A673 (cell line): ENCODE results near the gene PHTF1. TPM values are rescaled to one million over a fixed set of nuclear protein-coding genes. Genes with fewer than 3 reads are reported as not detected.

ENCODE experiments used
- BruUV-seq: library from RNA; stranded (reverse); fragments of 400-500 nt; replicated peaks from 2 replicates; lab custom pipeline; 2021; lab: Mats Ljungman, UMichigan
- CTCF ChIA-PET: fragments of 300-600 bp; sonication (Branson Sonifier 250); formaldehyde crosslinking; loops from one replicate; lab custom pipeline; 2022; ENCODE audit warnings: antibody characterized with exemption; lab: Charles Lee
- POLR2A ChIA-PET: fragments of 300-600 bp; sonication (Branson Sonifier 250); formaldehyde crosslinking; loops from one replicate; lab custom pipeline; 2022; ENCODE audit warnings: antibody characterized with exemption; ENCODE audit not compliant: low non-redundant PET; lab: Charles Lee
- DNase-seq: peaks from one replicate; pipeline ENCODE4 v3.0.0-alpha.2; 2015; ENCODE audit warnings: low spot score
- H3K27ac ChIP-seq: fragments of 200-600 bp; sonication (generic); 2 replicates; pipeline ENCODE4 v1.5.1; 2016; ENCODE audit warnings: mixed run types, low read depth, mild to moderate bottlenecking, mixed read lengths, antibody characterized with exemption, low read length; ENCODE audit not compliant: poor library complexity, severe bottlenecking
- H3K27me3 ChIP-seq: fragments of 200-600 bp; sonication (generic); replicated peaks from 2 replicates; pipeline ENCODE4 v1.6.1; 2017; ENCODE audit warnings: mixed run types, low read depth, mild to moderate bottlenecking, mixed read lengths, antibody characterized with exemption, low read length; ENCODE audit not compliant: insufficient read depth, poor library complexity
- H3K36me3 ChIP-seq: fragments of 200-600 bp; sonication (generic); 2 replicates; pipeline ENCODE4 v1.6.1; 2016; ENCODE audit warnings: mixed run types, mild to moderate bottlenecking, mixed read lengths, antibody characterized with exemption, low read length; ENCODE audit not compliant: insufficient read depth, poor library complexity, severe bottlenecking
- H3K4me1 ChIP-seq: fragments of 200-600 bp; sonication (generic); 2 replicates; pipeline ENCODE4 v1.6.1; 2017; ENCODE audit warnings: mixed run types, mild to moderate bottlenecking, mixed read lengths, antibody characterized with exemption, low read length; ENCODE audit not compliant: insufficient read depth, poor library complexity, severe bottlenecking
- H3K4me3 ChIP-seq: fragments of 200-600 bp; sonication (generic); 2 replicates; pipeline ENCODE4 v1.5.1; 2016; ENCODE audit warnings: low read depth, mixed run types, mild to moderate bottlenecking, mixed read lengths, low read length; ENCODE audit not compliant: poor library complexity, severe bottlenecking
- H3K9me3 ChIP-seq: fragments of 200-600 bp; sonication (generic); 2 replicates; pipeline ENCODE4 v1.6.1; 2016; ENCODE audit warnings: mixed run types, low read depth, mild to moderate bottlenecking, mixed read lengths, antibody characterized with exemption, low read length; ENCODE audit not compliant: poor library complexity, severe bottlenecking
- EZH2 ChIP-seq: fragments of 200-600 bp; sonication (generic); IDR thresholded peaks from 2 replicates; pipeline ENCODE4 v1.6.1; 2017; ENCODE audit warnings: borderline replicate concordance, low read depth, mild to moderate bottlenecking, mixed read lengths, antibody characterized with exemption, low read length; ENCODE audit not compliant: poor library complexity, severe bottlenecking
- intact Hi-C: fragments of 100-400 bp; cut with micrococcal nuclease; formaldehyde crosslinking; loops from one replicate; pipeline ENCODE4 v1.10.0; 2022; ENCODE audit not compliant: unreplicated experiment
- total RNA-seq: library from RNA; stranded (reverse); gene quantifications from 2 replicates; pipeline ENCODE4 v1.2.3, GENCODE V29; 2021
- TF ChIP-seq, protein P1 (sequence below): fragments of 300-800, 200-600 bp; sonication (generic); conservative IDR thresholded peaks from 2 replicates; pipeline ENCODE4 v1.5.1; 2017; ENCODE audit warnings: low read depth, mild to moderate bottlenecking, antibody characterized with exemption, low read length, moderate library complexity, mixed read lengths

PHTF1 gene
- total RNA-seq, 1 experiment from 2014 or later, result 57.2 TPM

DNA sequence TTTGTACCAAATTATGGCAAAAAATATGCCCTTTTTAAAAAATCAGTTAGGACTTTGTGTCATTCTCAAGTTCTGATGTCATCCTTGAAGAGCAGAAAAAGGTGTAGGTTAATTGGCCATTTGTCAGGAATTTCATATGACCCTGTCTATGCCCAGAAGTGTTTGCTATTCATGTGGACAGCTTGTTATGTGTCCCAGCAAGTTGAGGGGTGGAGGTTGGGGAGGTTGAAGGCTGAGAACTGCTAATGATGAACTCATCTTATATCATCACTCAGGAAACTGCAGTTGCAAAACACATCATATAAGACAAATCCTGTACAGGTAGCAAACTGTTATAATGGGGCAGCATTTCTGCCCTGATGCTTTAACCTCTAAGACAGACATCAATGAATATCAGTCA, 106.5 kb downstream of the PHTF1 start:
- DNase-seq, result no peak
- no peaks in the 10 kb centered on the region for H3K27me3 ChIP-seq
- H3K4me1 ChIP-seq, result no peaks in the 10 kb centered on the region
- no peak overlapping the region for H3K27ac ChIP-seq
- H3K4me3 ChIP-seq, result no peak overlapping the region
- TF ChIP-seq EZH2, result no peak
- TF ChIP-seq, protein P1, sequence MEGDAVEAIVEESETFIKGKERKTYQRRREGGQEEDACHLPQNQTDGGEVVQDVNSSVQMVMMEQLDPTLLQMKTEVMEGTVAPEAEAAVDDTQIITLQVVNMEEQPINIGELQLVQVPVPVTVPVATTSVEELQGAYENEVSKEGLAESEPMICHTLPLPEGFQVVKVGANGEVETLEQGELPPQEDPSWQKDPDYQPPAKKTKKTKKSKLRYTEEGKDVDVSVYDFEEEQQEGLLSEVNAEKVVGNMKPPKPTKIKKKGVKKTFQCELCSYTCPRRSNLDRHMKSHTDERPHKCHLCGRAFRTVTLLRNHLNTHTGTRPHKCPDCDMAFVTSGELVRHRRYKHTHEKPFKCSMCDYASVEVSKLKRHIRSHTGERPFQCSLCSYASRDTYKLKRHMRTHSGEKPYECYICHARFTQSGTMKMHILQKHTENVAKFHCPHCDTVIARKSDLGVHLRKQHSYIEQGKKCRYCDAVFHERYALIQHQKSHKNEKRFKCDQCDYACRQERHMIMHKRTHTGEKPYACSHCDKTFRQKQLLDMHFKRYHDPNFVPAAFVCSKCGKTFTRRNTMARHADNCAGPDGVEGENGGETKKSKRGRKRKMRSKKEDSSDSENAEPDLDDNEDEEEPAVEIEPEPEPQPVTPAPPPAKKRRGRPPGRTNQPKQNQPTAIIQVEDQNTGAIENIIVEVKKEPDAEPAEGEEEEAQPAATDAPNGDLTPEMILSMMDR, result no peak
- H3K9me3 ChIP-seq, result no peaks in the 10 kb centered on the region
- ChIA-PET POLR2A (no interaction called here), CTCF (no interaction called here)
- no TSS peak for BruUV-seq
- intact Hi-C loops, result no loop called here
- no peaks in the 10 kb centered on the region for H3K36me3 ChIP-seq

DNA sequence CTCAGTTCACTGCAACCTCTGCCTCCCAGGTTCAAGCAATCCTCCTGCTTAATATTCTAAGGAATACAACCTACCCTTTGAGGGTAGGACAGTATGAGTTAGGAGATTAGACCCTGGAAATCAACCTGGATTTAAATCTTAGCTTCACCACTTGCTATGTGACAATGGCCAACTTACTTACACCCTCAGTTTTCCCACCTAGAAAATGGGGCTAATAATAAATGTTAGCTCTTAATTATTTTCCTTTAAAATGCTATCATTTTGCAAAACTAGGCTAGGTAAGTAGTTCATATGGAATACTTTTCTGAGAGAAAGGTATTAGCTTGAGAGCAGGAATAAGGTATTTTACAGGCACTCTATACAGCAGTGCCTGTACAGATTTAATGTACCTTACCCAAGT, 110.8 kb downstream of the PHTF1 start:
- no peaks in the 10 kb centered on the region for H3K27me3 ChIP-seq
- no TSS peak for BruUV-seq
- CTCF ChIA-PET, result no interaction called here

DNA sequence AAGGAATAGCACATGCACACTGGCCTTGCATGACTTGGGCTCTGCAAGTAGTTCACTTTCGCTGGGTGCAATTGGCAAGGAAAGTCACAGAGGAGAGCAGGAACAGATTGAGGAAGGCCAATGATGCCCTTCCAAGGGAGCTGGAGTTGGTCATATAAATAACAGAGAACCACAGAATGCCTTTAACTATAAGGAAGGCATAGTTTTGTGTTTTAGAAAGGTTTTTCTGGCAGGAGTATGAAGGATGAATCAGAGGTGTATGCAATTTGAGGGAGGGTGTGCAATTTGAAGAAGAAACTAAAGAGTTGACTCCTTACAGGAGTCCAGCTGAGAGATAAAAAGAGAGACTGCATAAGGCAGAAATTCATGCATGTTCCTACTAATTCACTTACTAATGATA, 112.1 kb downstream of the PHTF1 start:
- TF ChIP-seq, protein P1, result no peak
- no peak for TF ChIP-seq EZH2
- Histone ChIP-seq H3K4me3 (no peak overlapping the region), H3K27ac (no peak overlapping the region), H3K36me3 (no peaks in the 10 kb centered on the region), H3K27me3 (no peaks in the 10 kb centered on the region), H3K4me1 (no peaks in the 10 kb centered on the region), H3K9me3 (no peaks in the 10 kb centered on the region)
- intact Hi-C loops, result no loop called here
- ChIA-PET POLR2A (no interaction called here), CTCF (no interaction called here)
- no peak for DNase-seq
- BruUV-seq, result no TSS peak

More for the DNA sequence above, 110.8 kb downstream of the PHTF1 start:
- DNase-seq, result no peak
- Histone ChIP-seq H3K27ac (no peak overlapping the region), H3K4me1 (no peaks in the 10 kb centered on the region), H3K4me3 (no peak overlapping the region), H3K36me3 (no peaks in the 10 kb centered on the region), H3K9me3 (no peaks in the 10 kb centered on the region)
- intact Hi-C loops, result no loop called here
- POLR2A ChIA-PET, result no interaction called here
- TF ChIP-seq, protein P1, result no peak

Other genes starting within 250 kb of the PHTF1 start
- 18.3 and 18.7 TPM in 2 replicates for gene RSBN1, start 53.0 kb upstream of the PHTF1 start, total RNA-seq
- gene PTPN22, start 112.2 kb upstream of the PHTF1 start, total RNA-seq, result 0.09 and 0.26 TPM in 2 replicates
- 1.1 TPM in 2 replicates for gene BCL2L15, start 128.1 kb upstream of the PHTF1 start, total RNA-seq
- gene AP4B1, start 145.3 kb upstream of the PHTF1 start, total RNA-seq, result 42.7 and 48.9 TPM in 2 replicates
- 30.2 and 34.6 TPM in 2 replicates for gene DCLRE1B, start 145.8 kb upstream of the PHTF1 start, total RNA-seq
- 71.8 and 81.3 TPM in 2 replicates for gene HIPK1, start 169.8 kb upstream of the PHTF1 start, total RNA-seq
- gene OLFML3, start 220.0 kb upstream of the PHTF1 start, total RNA-seq, result 319 and 349 TPM in 2 replicates